Measurements from ENCODE around the gene GPR75.
"Not testable (repeated sequence)": the region's sequence is repeated elsewhere in the genome, so short reads cannot be mapped to it uniquely, and the experiment has no call there.

The GPR75 gene

GRCh38 chr2:53840580-53840979, 19.2 kb downstream of the GPR75 start:
- no peak for TF ChIP-seq CTCF (IDR thresholded peaks at IDR 0.05; ENCODE audit: control insufficient read depth, extremely low read depth, insufficient read depth)
- no peak for DNase-seq (ENCODE audit: low read depth)
- H3K4me3 ChIP-seq (ENCODE audit: low read depth, low read length): no peak overlapping the region

- not testable (repeated sequence) for DNase-seq (ENCODE audit: low read depth); H3K4me3 ChIP-seq (ENCODE audit: low read depth, low read length)
Observed at GRCh38 chr2:53829980-53830290, 29.8 kb downstream of the GPR75 start.

GRCh38 chr2:53829273-53829979, 30.3 kb downstream of the GPR75 start:
- DNase-seq (ENCODE audit: low read depth): no peak
- no peak for TF ChIP-seq CTCF (IDR thresholded peaks at IDR 0.05; ENCODE audit: control insufficient read depth, extremely low read depth, insufficient read depth)
- H3K4me3 ChIP-seq (ENCODE audit: low read depth, low read length): no peak overlapping the region

GRCh38 chr2:53828331-53828730, 31.4 kb downstream of the GPR75 start:
- no peak overlapping the region for H3K4me3 ChIP-seq (ENCODE audit: low read depth, low read length)
- no peak for DNase-seq (ENCODE audit: low read depth)
- TF ChIP-seq CTCF (IDR thresholded peaks at IDR 0.05; ENCODE audit: control insufficient read depth, extremely low read depth, insufficient read depth): no peak

GRCh38 chr2:53827398-53828175, 32.2 kb downstream of the GPR75 start:
- TF ChIP-seq CTCF (IDR thresholded peaks at IDR 0.05; ENCODE audit: control insufficient read depth, extremely low read depth, insufficient read depth): no peak
- no peak overlapping the region for H3K4me3 ChIP-seq (ENCODE audit: low read depth, low read length)
- no peak for DNase-seq (ENCODE audit: low read depth)

- no peak for DNase-seq (ENCODE audit: low read depth)
- no peak overlapping the region for H3K4me3 ChIP-seq (ENCODE audit: low read depth, low read length)
- no peak for TF ChIP-seq CTCF (IDR thresholded peaks at IDR 0.05; ENCODE audit: control insufficient read depth, extremely low read depth, insufficient read depth)
Observed at GRCh38 chr2:53826587-53827397, 33.0 kb downstream of the GPR75 start.

GRCh38 chr2:53826030-53826410, 33.7 kb downstream of the GPR75 start:
- DNase-seq (ENCODE audit: low read depth): no peak
- no peak for TF ChIP-seq CTCF (IDR thresholded peaks at IDR 0.05; ENCODE audit: control insufficient read depth, extremely low read depth, insufficient read depth)
- H3K4me3 ChIP-seq (ENCODE audit: low read depth, low read length): no peak overlapping the region

GRCh38 chr2:53823639-53824038, 36.1 kb downstream of the GPR75 start:
- H3K4me3 ChIP-seq (ENCODE audit: low read depth, low read length); DNase-seq (ENCODE audit: low read depth): not testable (repeated sequence)

Data from LNCaP clone FGC (cell line).